ENCODE data around the gene KRTAP20-3.

KRTAP20-3 gene

DNA sequence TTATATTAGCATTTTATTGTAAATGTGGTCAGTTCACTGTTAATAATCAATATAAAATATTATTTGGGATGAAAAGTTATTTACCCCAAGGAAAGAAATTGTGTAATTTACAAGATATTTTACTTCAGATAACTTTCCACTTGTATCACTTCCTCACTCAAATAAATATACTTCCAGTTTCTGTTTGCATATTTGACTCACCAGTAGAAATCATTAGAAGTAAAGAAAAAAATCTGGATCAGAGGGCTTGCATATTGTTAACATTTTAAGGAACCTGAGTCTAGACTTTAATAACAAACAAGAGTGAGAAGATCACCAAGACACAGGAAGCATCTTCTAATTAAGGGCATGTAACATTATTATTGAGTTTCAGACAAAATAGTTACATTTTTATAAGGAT is 22.6 kb upstream of the KRTAP20-3 start:
- Histone ChIP-seq H4K20me1 (ENCODE audit: insufficient read depth, low read length) (no peaks in the 10 kb centered on the region), H3K27me3 (ENCODE audit: insufficient read depth, low read length, poor library complexity) (no peaks in the 10 kb centered on the region), H3K4me1 (ENCODE audit: insufficient read depth, low read length) (no peaks in the 10 kb centered on the region), H3K9me3 (ENCODE audit: insufficient read depth, low read length, severe bottlenecking) (no peaks in the 10 kb centered on the region), H3K27ac (ENCODE audit: low read length) (no peak overlapping the region), H3K9ac (ENCODE audit: low read depth, low read length) (no peak overlapping the region), H3K4me2 (ENCODE audit: insufficient read depth, low read length) (no peak overlapping the region), H2AFZ (ENCODE audit: low read depth, low read length) (no peak overlapping the region), H3K36me3 (ENCODE audit: insufficient read depth, low read length) (no peaks in the 10 kb centered on the region), H3K79me2 (ENCODE audit: insufficient read depth, low read length) (no peaks in the 10 kb centered on the region), H3K4me3 (ENCODE audit: low read depth in 1 of 2, low read length in 2 of 2) (no peak overlapping the region)
- TF ChIP-seq EZH2 (IDR thresholded peaks at IDR 0.05; ENCODE audit: borderline replicate concordance, low read depth, low read length, severe bottlenecking) = no peak
- TF ChIP-seq, protein P1, sequence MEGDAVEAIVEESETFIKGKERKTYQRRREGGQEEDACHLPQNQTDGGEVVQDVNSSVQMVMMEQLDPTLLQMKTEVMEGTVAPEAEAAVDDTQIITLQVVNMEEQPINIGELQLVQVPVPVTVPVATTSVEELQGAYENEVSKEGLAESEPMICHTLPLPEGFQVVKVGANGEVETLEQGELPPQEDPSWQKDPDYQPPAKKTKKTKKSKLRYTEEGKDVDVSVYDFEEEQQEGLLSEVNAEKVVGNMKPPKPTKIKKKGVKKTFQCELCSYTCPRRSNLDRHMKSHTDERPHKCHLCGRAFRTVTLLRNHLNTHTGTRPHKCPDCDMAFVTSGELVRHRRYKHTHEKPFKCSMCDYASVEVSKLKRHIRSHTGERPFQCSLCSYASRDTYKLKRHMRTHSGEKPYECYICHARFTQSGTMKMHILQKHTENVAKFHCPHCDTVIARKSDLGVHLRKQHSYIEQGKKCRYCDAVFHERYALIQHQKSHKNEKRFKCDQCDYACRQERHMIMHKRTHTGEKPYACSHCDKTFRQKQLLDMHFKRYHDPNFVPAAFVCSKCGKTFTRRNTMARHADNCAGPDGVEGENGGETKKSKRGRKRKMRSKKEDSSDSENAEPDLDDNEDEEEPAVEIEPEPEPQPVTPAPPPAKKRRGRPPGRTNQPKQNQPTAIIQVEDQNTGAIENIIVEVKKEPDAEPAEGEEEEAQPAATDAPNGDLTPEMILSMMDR (IDR thresholded peaks at IDR 0.05; ENCODE audit: borderline replicate concordance, extremely low read depth, low read length, poor library complexity, severe bottlenecking) = no peak
- ATAC-seq (ENCODE audit: insufficient read depth, low read depth) (no peak), DNase-seq (no peak)

DNA sequence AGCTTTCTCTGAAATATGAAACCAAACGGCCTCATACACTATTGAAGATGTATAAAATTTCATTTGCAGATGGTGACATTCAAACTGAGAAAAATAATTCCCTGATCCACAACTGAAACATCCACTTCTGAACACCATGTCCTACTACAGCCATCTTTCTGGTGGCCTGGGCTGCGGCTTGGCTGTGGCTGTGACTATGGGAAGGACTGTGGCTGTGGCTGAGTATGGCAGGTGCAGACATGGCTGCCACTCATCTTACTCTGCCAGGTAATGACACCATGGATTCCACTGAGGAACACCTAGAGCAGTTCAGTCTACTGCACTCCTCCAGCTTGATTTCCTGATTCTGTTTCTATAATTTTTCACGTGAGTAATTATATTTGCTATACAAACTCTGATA is 22.1 kb upstream of the KRTAP20-3 start, which contains the start of gene KRTAP20-4:
KRTAP20-4 (plus strand) TSS at position 106 of the 400 bp plus-strand sequence.
- DNase-seq (no peak), ATAC-seq (ENCODE audit: insufficient read depth, low read depth) (no peak)
- no peak within 1 kb of the TSS for H3K27ac ChIP-seq (ENCODE audit: low read length)
- no peak within 1 kb of the TSS for H2AFZ ChIP-seq (ENCODE audit: low read depth, low read length)
- no peaks in the 10 kb centered on the region for H4K20me1 ChIP-seq (ENCODE audit: insufficient read depth, low read length)
- H3K9ac ChIP-seq (ENCODE audit: low read depth, low read length) = no peak within 1 kb of the TSS
- H3K36me3 ChIP-seq (ENCODE audit: insufficient read depth, low read length) = no peaks in the 10 kb centered on the region
- H3K4me1 ChIP-seq (ENCODE audit: insufficient read depth, low read length) = no peaks in the 10 kb centered on the region
- no peaks in the 10 kb centered on the region for H3K9me3 ChIP-seq (ENCODE audit: insufficient read depth, low read length, severe bottlenecking)
- H3K4me2 ChIP-seq (ENCODE audit: insufficient read depth, low read length) = no peak within 1 kb of the TSS
- H3K79me2 ChIP-seq (ENCODE audit: insufficient read depth, low read length) = no peaks in the 10 kb centered on the region
- no peak within 1 kb of the TSS for H3K4me3 ChIP-seq (ENCODE audit: low read depth in 1 of 2, low read length in 2 of 2)
- TF ChIP-seq EZH2 (IDR thresholded peaks at IDR 0.05; ENCODE audit: borderline replicate concordance, low read depth, low read length, severe bottlenecking) = no peak
- TF ChIP-seq, protein P1 (IDR thresholded peaks at IDR 0.05; ENCODE audit: borderline replicate concordance, extremely low read depth, low read length, poor library complexity, severe bottlenecking) = no peak
- no peaks in the 10 kb centered on the region for H3K27me3 ChIP-seq (ENCODE audit: insufficient read depth, low read length, poor library complexity)

DNA sequence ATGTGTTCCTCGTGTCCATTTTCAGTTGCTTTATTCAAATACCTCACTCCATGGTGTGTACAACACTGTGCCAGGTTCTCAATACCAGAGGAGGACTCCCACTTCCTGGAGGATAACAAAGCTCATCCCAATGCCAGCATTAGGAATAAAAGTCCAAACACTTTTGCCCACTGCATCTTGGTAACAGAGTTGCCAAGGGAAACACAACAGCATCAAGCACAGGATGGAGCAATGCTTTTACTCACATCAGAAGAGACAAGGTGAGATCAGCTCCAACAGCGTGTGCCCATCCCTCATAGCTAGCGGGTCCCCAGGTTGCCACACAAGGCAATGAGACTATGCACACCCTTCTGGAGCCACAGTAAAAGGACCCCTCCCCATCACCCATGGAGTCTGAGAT is 19.3 kb upstream of the KRTAP20-3 start:
- DNase-seq (no peak), ATAC-seq (ENCODE audit: insufficient read depth, low read depth) (no peak)
- H3K27me3 ChIP-seq (ENCODE audit: insufficient read depth, low read length, poor library complexity) = no peaks in the 10 kb centered on the region
- H3K9ac ChIP-seq (ENCODE audit: low read depth, low read length) = no peak overlapping the region
- TF ChIP-seq, protein P1 (IDR thresholded peaks at IDR 0.05; ENCODE audit: borderline replicate concordance, extremely low read depth, low read length, poor library complexity, severe bottlenecking) = no peak
- TF ChIP-seq EZH2 (IDR thresholded peaks at IDR 0.05; ENCODE audit: borderline replicate concordance, low read depth, low read length, severe bottlenecking) = no peak
- H2AFZ ChIP-seq (ENCODE audit: low read depth, low read length) = no peak overlapping the region
- H4K20me1 ChIP-seq (ENCODE audit: insufficient read depth, low read length) = no peaks in the 10 kb centered on the region
- H3K4me1 ChIP-seq (ENCODE audit: insufficient read depth, low read length) = no peaks in the 10 kb centered on the region
- H3K4me2 ChIP-seq (ENCODE audit: insufficient read depth, low read length) = no peak overlapping the region
- no peaks in the 10 kb centered on the region for H3K36me3 ChIP-seq (ENCODE audit: insufficient read depth, low read length)
- H3K9me3 ChIP-seq (ENCODE audit: insufficient read depth, low read length, severe bottlenecking) = no peaks in the 10 kb centered on the region
- H3K27ac ChIP-seq (ENCODE audit: low read length) = no peak overlapping the region
- no peaks in the 10 kb centered on the region for H3K79me2 ChIP-seq (ENCODE audit: insufficient read depth, low read length)
- no peak overlapping the region for H3K4me3 ChIP-seq (ENCODE audit: low read depth in 1 of 2, low read length in 2 of 2)

Measured in DND-41 (cell line).